Measurements from ENCODE around the gene COX8A.

GRCh38 chr11:64019106-64020037 lies 45.0 kb downstream of the COX8A start:
- TF ChIP-seq, protein P1, sequence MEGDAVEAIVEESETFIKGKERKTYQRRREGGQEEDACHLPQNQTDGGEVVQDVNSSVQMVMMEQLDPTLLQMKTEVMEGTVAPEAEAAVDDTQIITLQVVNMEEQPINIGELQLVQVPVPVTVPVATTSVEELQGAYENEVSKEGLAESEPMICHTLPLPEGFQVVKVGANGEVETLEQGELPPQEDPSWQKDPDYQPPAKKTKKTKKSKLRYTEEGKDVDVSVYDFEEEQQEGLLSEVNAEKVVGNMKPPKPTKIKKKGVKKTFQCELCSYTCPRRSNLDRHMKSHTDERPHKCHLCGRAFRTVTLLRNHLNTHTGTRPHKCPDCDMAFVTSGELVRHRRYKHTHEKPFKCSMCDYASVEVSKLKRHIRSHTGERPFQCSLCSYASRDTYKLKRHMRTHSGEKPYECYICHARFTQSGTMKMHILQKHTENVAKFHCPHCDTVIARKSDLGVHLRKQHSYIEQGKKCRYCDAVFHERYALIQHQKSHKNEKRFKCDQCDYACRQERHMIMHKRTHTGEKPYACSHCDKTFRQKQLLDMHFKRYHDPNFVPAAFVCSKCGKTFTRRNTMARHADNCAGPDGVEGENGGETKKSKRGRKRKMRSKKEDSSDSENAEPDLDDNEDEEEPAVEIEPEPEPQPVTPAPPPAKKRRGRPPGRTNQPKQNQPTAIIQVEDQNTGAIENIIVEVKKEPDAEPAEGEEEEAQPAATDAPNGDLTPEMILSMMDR (IDR thresholded peaks at IDR 0.05; ENCODE audit: low read length): no peak
- TF ChIP-seq EZH2 (IDR thresholded peaks at IDR 0.05; ENCODE audit: borderline replicate concordance, low read length): no peak

Measured in OCI-LY1 (cell line).